Stimulated activated CD8-positive, alpha-beta memory T cell treated with anti-CD3 and anti-CD28 coated beads, Interleukin-2, amount 100 ng/mL, for 48 hours (primary cell): ENCODE results near the gene TENM3.

Source experiments
- DNase-seq, 2 donors: peaks; one replicate each; pipeline ENCODE4 v3.0.0-alpha.2; 2020; ENCODE audit warnings: low read depth in 2 of 2

Gene TENM3

GRCh38 chr4:182449930-182450439, 206.8 kb downstream of the TENM3 start:
- DNase-seq, result no peak

DNA sequence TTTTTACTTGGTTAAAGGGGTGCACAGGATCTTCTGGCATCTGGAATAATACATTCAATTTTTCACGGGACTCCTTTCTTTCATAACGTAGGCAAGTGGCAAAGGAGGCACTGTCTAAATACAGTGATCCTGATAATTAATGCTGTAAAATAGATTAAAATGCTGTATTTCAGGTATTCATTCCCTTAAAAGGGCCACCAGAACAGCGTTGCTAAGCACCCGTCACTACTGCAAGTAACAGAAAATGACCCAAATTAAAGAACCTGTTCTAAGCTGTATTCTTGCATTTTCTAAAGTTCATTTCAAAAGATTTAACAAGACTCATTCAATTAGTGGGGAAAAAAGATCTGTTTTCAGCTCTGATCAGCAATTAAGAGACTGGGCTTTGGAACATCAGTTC, 208.2 kb downstream of the TENM3 start:
- no peak for DNase-seq

DNA sequence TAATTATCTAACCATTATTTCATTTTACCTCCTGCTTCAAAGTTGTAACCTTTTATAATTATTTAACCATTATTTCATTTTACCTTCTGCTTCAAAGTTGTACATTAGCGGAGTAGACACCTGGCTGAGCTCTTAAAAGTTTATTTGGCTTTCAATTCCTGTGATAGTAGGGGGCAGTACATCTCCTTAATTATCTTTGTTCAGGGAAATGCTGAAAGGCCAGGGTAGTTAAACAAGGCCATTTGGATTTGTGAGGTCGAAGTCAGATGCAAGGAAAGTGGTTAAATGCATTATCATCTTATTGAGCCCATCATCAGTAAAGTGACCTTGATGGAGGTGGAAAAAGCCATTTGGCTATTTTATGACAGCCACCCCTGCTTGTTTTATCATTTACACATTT, 210.6 kb downstream of the TENM3 start:
- DNase-seq, result no peak

- DNase-seq, result no peak
These were observed 211.3 kb downstream of the TENM3 start for GRCh38 chr4:182454440-182455013.

- no peak for DNase-seq
These were observed 221.9 kb downstream of the TENM3 start for GRCh38 chr4:182465114-182465513.

GRCh38 chr4:182465979-182466378, 222.8 kb downstream of the TENM3 start:
- DNase-seq, result no peak

GRCh38 chr4:182470215-182470614, 227.0 kb downstream of the TENM3 start:
- DNase-seq, result no peak

DNA sequence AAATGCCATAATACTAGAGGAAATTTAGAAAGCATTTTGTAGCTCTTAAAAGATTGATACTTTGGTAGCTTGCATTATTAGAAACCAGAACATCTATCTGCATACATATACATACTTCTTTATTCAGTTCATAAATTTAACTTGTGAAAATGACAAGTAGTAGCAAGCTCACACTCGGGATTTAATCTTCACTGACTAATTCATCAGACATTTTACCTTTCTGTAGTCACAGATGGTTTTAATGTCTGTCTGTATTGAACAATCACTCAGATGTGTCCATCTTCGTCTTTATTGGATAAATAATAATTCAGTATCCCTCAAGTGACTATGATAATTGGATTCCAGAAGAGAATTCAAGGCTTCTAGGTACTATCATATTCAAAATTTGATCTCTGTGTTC, 232.3 kb downstream of the TENM3 start:
- no peak for DNase-seq

DNA sequence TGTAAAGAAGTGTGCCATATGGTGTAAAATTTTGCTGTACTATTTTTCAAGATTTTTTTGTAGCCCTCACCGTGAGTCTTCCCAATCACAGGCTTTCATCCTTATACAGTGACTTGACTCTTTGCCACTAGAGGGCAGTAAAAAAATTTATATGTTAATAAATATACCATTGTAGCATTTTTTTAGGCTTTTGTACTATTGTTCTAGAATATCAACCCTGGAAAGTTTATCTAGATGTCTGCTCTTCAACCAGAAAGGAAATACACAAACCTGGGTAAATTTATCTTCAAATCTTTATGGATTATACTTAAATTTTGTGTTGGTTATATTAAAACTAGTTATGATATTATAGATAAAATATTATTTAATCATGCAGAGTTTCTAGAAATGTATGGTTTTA, 235.3 kb downstream of the TENM3 start:
- DNase-seq, result no peak

- DNase-seq, result no peak
These were observed 240.5 kb downstream of the TENM3 start for GRCh38 chr4:182483685-182484084.

DNA sequence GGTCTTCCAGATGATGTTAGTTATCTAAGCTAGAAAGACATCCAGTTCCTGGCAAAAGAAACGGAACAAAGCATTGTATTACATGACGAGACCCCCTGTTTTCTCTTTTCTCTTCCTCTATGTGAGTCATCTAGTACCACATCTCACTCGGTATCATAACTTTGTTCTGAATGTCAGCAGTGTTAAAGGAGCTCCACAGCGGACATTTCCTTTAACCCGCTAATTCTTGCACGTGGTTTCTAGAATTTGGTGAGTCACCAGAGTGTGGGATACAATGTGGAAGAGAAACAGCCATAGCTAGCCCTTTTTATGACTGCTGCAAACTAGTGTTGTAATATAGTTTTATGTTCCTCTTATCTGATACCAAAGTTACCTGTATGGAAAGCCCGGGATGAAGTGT, 243.7 kb downstream of the TENM3 start:
- no peak for DNase-seq

DNA sequence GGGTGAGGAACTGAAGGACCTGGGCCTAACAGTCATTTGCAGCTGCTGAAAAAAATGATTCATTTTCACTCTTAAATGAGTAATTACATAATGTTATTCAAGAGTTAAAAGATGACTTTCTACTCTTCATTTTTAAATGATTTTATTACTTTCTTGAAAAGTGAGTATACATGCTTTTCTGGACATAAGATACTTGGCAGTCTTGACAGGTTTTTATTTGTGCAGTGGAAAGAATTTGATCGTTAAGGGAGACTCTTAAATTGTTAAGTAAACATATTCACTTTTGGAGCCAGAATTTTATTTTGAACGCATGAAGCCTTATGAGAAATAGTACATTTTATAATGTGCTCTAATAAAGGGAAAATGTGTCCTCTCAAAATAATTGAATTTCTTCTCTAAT, 245.7 kb downstream of the TENM3 start:
- no peak for DNase-seq

GRCh38 chr4:182489607-182490006, 246.4 kb downstream of the TENM3 start:
- DNase-seq, result no peak

DNA sequence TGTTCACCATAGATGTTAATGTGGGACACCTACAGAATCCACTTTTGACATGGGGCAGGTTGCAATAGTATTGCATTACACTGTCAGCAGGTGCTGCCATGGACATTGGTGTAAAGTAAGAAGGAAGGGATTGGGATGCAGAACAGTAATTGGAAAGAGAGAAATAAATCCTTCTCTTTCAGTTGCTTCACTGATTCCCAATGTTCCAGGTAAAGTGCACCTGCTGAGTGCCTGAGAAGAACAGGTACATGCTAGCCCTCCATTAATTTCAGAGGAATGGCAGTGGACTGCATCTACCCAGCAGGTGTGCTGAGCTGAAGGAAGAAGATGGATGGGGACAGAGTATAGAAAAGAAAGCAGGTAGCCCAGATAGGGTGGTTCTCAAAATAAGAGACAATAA, 248.5 kb downstream of the TENM3 start:
- no peak for DNase-seq

- DNase-seq, result no peak
These were observed 249.2 kb downstream of the TENM3 start for GRCh38 chr4:182492423-182492822.

DNA sequence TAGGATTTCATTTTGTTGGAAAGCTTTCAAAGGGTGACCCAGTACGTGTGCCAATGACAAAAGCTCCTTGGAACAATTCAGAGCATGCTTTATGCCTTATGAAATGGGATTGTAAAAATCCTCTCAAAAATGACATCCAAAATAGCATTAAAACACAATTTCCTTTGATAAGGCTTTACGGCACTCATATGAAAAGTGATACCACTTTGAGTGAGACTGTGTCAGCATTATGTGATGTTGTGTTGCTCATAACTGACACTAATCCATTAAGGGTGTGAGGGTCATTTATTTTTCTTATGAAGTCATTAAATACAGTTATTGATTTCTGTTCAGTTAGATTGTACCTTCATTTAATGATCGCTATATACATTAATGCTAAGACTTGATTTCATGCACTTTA, 250.2 kb downstream of the TENM3 start:
- no peak for DNase-seq

DNA sequence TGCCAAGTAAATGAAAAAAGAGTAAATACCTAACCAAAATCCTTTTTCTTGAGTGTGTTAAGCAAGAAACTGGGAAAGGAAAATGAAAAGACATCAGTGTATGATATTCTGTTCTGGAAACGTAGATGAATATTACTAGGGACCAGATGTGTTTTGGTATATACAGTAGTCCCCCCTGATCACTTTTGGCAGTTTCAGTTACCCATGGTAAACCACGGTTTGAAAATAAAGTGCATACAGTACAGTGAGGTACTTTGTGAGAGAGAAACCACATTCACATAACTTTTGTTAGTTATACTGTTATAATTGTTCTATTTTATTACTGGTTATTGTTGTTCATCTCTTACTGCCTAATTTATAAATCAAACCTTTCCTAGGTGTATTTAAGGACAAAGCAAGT, 250.9 kb downstream of the TENM3 start:
- no peak for DNase-seq

- DNase-seq, result no peak
These were observed 251.8 kb downstream of the TENM3 start for GRCh38 chr4:182495031-182495430.

DNA sequence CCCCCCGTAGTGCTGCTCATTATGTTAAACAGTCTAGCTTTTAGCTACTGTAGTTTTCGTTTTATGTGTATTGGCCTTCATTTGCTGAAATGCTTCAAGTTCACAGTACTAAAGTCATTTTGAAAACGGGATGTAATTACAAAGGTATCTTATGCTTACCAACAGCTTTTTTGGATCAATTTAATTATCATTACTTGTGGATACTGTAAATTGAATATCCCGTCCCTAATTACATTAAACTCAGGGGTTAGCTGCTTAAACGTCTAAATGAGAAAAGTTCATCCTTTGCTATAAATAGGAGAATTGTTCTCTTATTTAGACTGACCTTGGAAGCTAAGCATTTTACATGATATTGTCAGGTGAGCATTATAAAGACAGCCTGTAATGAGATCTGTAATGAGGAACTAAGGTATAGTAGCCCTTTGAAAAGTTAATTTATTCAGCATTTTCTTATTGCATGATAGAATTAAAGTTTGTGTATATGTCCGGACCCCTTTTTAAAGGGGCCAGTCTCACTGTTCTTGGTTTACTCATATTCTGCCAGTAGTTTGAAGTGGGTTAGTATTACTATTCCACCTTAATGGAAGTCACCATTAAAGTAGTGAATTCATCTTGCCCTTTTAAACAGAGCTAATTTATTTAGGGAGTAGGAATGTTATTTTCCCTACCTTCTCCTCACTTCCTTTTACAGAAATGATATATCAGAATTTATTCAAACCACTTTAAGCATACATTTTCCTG, 252.6 kb downstream of the TENM3 start:
- DNase-seq, result no peak

DNA sequence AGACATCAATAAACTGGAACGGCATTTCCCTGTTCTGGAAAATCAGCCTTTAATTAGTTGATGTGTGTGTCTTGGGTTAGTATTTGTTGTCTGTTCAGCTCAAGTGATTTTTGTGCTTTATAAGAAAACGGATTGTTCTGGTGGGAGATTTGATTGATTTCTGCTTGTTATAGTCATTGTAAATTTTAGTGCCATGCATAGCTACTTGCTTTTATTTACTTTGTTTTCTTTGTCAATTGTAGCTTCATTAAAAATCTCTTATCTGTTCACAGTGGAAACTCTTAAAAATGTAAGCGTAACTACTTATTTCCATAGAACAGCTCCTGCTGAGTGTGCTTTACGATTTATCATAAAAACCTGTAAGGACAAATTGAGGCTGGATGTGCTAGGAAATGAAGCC, 253.2 kb downstream of the TENM3 start:
- no peak for DNase-seq

GRCh38 chr4:182502064-182502463, 258.9 kb downstream of the TENM3 start:
- no peak for DNase-seq

GRCh38 chr4:182504463-182504862, 261.3 kb downstream of the TENM3 start:
- DNase-seq, result no peak

GRCh38 chr4:182507805-182508204, 264.6 kb downstream of the TENM3 start:
- no peak for DNase-seq

DNA sequence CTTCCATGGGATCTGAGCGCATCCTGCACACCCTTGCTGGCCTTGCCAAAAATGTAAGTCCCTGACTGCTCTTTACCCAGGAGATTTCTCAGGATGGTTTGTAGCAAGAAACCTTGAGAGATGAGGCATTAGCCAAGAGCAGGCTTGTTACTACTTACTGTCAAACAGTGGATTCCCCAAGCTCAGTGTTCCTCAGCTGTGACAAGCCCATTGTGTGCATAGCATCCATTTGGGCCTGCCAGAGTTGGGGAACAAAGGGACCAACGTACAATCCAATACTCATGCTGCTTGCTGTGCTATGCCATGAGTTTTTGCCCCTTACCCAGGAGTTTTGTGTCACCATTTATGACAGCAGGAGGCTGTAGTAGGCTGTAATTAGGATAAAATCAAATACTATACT, 267.6 kb downstream of the TENM3 start:
- no peak for DNase-seq
